Mammary epithelial cell (primary cell): ENCODE data around the gene BPIFB6.

Source experiments
- CTCF ChIP-seq, 2 donors: IDR thresholded peaks in 1 of 2; conservative IDR thresholded peaks in 1 of 2; 2 replicates each; pipeline ENCODE4 v1.5.1; 2011 to 2012; ENCODE audit warnings: inconsistent platforms in 2 of 2, low read length in 2 of 2, mild to moderate bottlenecking in 2 of 2, control low read depth in 1 of 2, low read depth in 1 of 2; ENCODE audit not compliant: insufficient read depth in 1 of 2; ENCODE audit errors: extremely low read depth in 1 of 2
- EZH2 ChIP-seq: IDR thresholded peaks from 2 replicates; pipeline ENCODE4 v1.6.1; 2012; ENCODE audit warnings: low read length, inconsistent platforms, borderline replicate concordance

- no peak for TF ChIP-seq CTCF (conservative IDR thresholded peaks at IDR 0.05 in 1 of 2, IDR thresholded peaks at IDR 0.05 in 1 of 2; ENCODE audit: extremely low read depth in 1 of 2, insufficient read depth in 1 of 2, low read depth in 1 of 2, low read length in 2 of 2)
- no peak for TF ChIP-seq EZH2
Observed at GRCh38 chr20:33010674-33011449, 20.6 kb upstream of the BPIFB6 start.
